GM21619 (cell line): ENCODE results near the gene OXER1.

ENCODE experiments used
- ATAC-seq: cut with Tn5 transposase; IDR thresholded peaks from one replicate; pipeline ENCODE4 v1.9.1; 2021; ENCODE audit not compliant: unreplicated experiment

The OXER1 gene

GRCh38 chr2:42764096-42764495 lies at the start of gene OXER1:
OXER1 (minus strand) TSS chr2:42764135; CDS start chr2:42764062, 73 bp downstream.
- no peak for ATAC-seq

GRCh38 chr2:42812899-42813479 lies 49.1 kb upstream of the OXER1 start:
- no peak for ATAC-seq

- ATAC-seq: peak; percentile 10
Observed at GRCh38 chr2:42810971-42811811, 47.3 kb upstream of the OXER1 start.

GRCh38 chr2:42810121-42810970 lies 46.4 kb upstream of the OXER1 start:
- peak; percentile 65 for ATAC-seq

- peak; percentile 51 for ATAC-seq
Observed at GRCh38 chr2:42809819-42810120, 45.8 kb upstream of the OXER1 start.

- ATAC-seq: no peak
Observed at GRCh38 chr2:42809131-42809818, 45.3 kb upstream of the OXER1 start.

GRCh38 chr2:42808301-42808700 lies 44.4 kb upstream of the OXER1 start:
- no peak for ATAC-seq

- ATAC-seq: no peak
Observed at GRCh38 chr2:42806786-42807185, 42.9 kb upstream of the OXER1 start.

- ATAC-seq: no peak
Observed at GRCh38 chr2:42804891-42805290, 41.0 kb upstream of the OXER1 start.

GRCh38 chr2:42804338-42804737 lies 40.4 kb upstream of the OXER1 start:
- ATAC-seq: no peak

- ATAC-seq: no peak
Observed at GRCh38 chr2:42802150-42802549, 38.2 kb upstream of the OXER1 start.

GRCh38 chr2:42801381-42801780 lies 37.4 kb upstream of the OXER1 start:
- ATAC-seq: no peak

- ATAC-seq: no peak
Observed at GRCh38 chr2:42800981-42801380, 37.0 kb upstream of the OXER1 start.

GRCh38 chr2:42800461-42800962 lies 36.6 kb upstream of the OXER1 start:
- no peak for ATAC-seq

- no peak for ATAC-seq
Observed at GRCh38 chr2:42799881-42800280, 35.9 kb upstream of the OXER1 start.

- ATAC-seq: no peak
Observed at GRCh38 chr2:42797281-42797680, 33.3 kb upstream of the OXER1 start.

- ATAC-seq: peak; percentile 45
Observed at GRCh38 chr2:42796427-42797248, 32.7 kb upstream of the OXER1 start.

GRCh38 chr2:42795841-42796301 lies 31.9 kb upstream of the OXER1 start:
- no peak for ATAC-seq

- no peak for ATAC-seq
Observed at GRCh38 chr2:42795275-42795674, 31.3 kb upstream of the OXER1 start.
